K562 (cell line): Measurements from ENCODE around the gene NMRK1. TPM values are rescaled to one million over a fixed set of nuclear protein-coding genes. Genes with fewer than 3 reads are reported as not detected.

ENCODE experiments used
- ATAC-seq: fragments of 200-7000 bp; cut with Tn5 transposase; 3 replicates; pipeline ENCODE4 v1.9.1; 2020; ENCODE audit warnings: moderate library complexity
- BruUV-seq: library from RNA; stranded (reverse); fragments of 400-500 nt; replicated peaks from 2 replicates; lab custom pipeline; 2021; lab: Mats Ljungman, UMichigan
- CTCF ChIA-PET: fragments of 300-600 bp; formaldehyde crosslinking; extraction: SDS; loops from one replicate; lab custom pipeline; 2021; ENCODE audit warnings: low intra/inter-chr PET ratio; lab: Yijun Ruan, JAX
- POLR2A ChIA-PET: fragments of 300-600, 350-650 bp; sonication (Branson Sonifier 250); formaldehyde crosslinking; extraction: SDS; loops from one replicate; lab custom pipeline; 2021; ENCODE audit warnings: antibody characterized with exemption, inconsistent platforms; lab: Yijun Ruan, JAX
- DNase-seq, 4 experiments: peaks; one replicate each; pipeline versions ENCODE4 v3.0.0 to v3.0.0-alpha.2; 2011 to 2018; ENCODE audit warnings: low spot score in 3 of 4, mixed read lengths in 3 of 4; ENCODE audit errors: extremely low read depth in 1 of 4
- FAIRE-seq: peaks from 2 replicates; lab custom pipeline; 2011; peaks lifted over from hg19 to GRCh38; lab: Jason Lieb, UNC
- H2AFZ ChIP-seq: 2 replicates; pipeline ENCODE4 v1.6.0; 2011; ENCODE audit warnings: low read depth, low read length, control low read depth, inconsistent platforms
- H3K27ac ChIP-seq: fragments of 200-600 bp; 3 replicates; pipeline ENCODE4 v1.8.0; 2011; ENCODE audit warnings: low read depth, mild to moderate bottlenecking, control low read depth, inconsistent platforms, low read length, moderate library complexity, mixed read lengths; ENCODE audit errors: extremely low read depth
- H3K27me3 ChIP-seq, 2 experiments: fragments of 300-600 bp in 1 of 2; 2 replicates in 1 of 2; 3 replicates in 1 of 2; pipeline versions ENCODE4 v1.6.0 to v1.8.0; 2011; ENCODE audit warnings: inconsistent platforms in 2 of 2, low read length in 2 of 2, mild to moderate bottlenecking in 1 of 2, mixed read lengths in 1 of 2, moderate library complexity in 1 of 2; ENCODE audit not compliant: control insufficient read depth in 2 of 2, insufficient read depth in 2 of 2
- H3K36me3 ChIP-seq: fragments of 300-600 bp; 3 replicates; pipeline ENCODE4 v1.8.0; 2011; ENCODE audit warnings: mild to moderate bottlenecking, low read length, inconsistent platforms; ENCODE audit not compliant: control insufficient read depth, insufficient read depth
- H3K4me1 ChIP-seq, 2 experiments: fragments of 200-600 bp in 1 of 2; replicated peaks in 1 of 2; 2 replicates in 1 of 2; 3 replicates in 1 of 2; pipeline versions ENCODE4 v1.5.1 to v1.8.0; 2011; ENCODE audit warnings: inconsistent platforms in 2 of 2, low read length in 2 of 2, mild to moderate bottlenecking in 1 of 2, mixed read lengths in 1 of 2, moderate library complexity in 1 of 2; ENCODE audit not compliant: control insufficient read depth in 2 of 2, insufficient read depth in 2 of 2
- H3K4me2 ChIP-seq: 2 replicates; pipeline ENCODE4 v1.6.1; 2011; ENCODE audit warnings: low read length, control low read depth, inconsistent platforms, mixed read lengths; ENCODE audit not compliant: insufficient read depth
- H3K4me3 ChIP-seq: fragments of 200-600 bp; sonication (generic), shearing (Covaris generic); 2 replicates; pipeline ENCODE4 v1.5.1; 2016; ENCODE audit warnings: control low read depth, inconsistent platforms
- H3K79me2 ChIP-seq: fragments of 200-600 bp; 3 replicates; pipeline ENCODE4 v1.8.0; 2011; ENCODE audit warnings: low read length, inconsistent platforms; ENCODE audit not compliant: control insufficient read depth, insufficient read depth
- H3K9ac ChIP-seq, 2 experiments: 2 replicates each; pipeline versions ENCODE4 v1.6.0 to v1.6.1; 2011; ENCODE audit warnings: low read depth in 2 of 2, low read length in 2 of 2, control low read depth in 1 of 2, inconsistent platforms in 1 of 2, mild to moderate bottlenecking in 1 of 2, mixed read lengths in 1 of 2; ENCODE audit not compliant: insufficient read depth in 1 of 2
- H3K9me1 ChIP-seq: one replicate; pipeline ENCODE4 v1.6.0; 2011; ENCODE audit warnings: inconsistent platforms, mild to moderate bottlenecking, low read length, moderate library complexity; ENCODE audit not compliant: control insufficient read depth, insufficient read depth
- H3K9me3 ChIP-seq: replicated peaks from 2 replicates; pipeline ENCODE4 v1.5.1; 2011; ENCODE audit warnings: low read depth, low read length, inconsistent platforms; ENCODE audit not compliant: control insufficient read depth, insufficient read depth
- H4K20me1 ChIP-seq: replicated peaks from 2 replicates; pipeline ENCODE4 v1.6.1; 2011; ENCODE audit warnings: low read length, inconsistent platforms, mixed read lengths; ENCODE audit not compliant: control insufficient read depth, insufficient read depth
- EZH2 ChIP-seq: IDR thresholded peaks from 2 replicates; pipeline ENCODE4 v1.6.1; 2012; ENCODE audit warnings: low read depth, mild to moderate bottlenecking, inconsistent platforms, low read length, borderline replicate concordance
- FOXM1 ChIP-seq, 2 experiments: fragments of 450-650 bp in 1 of 2; sonication (generic) in 1 of 2; formaldehyde crosslinking in 1 of 2; IDR thresholded peaks; 2 replicates each; pipeline versions ENCODE4 v1.6.1 to v1.9.0; 2017 to 2022; ENCODE audit warnings: low read depth in 2 of 2, mild to moderate bottlenecking in 2 of 2, missing genetic modification reagents in 1 of 2, moderate library complexity in 1 of 2
- KDM2B ChIP-seq: fragments of 250-450 bp; sonication (Bioruptor Pico); IDR thresholded peaks from 2 replicates; pipeline ENCODE4 v1.8.0; 2021; ENCODE audit warnings: mild to moderate bottlenecking, moderate library complexity
- LARP7 ChIP-seq: fragments of 450-650 bp; IDR thresholded peaks from 2 replicates; pipeline ENCODE4 v1.6.1; 2016
- MCM3 ChIP-seq: fragments of 450-650 bp; IDR thresholded peaks from 2 replicates; pipeline ENCODE4 v1.6.1; 2016
- TEAD1 ChIP-seq, 2 experiments: fragments of 450-650 bp in 1 of 2; sonication (generic) in 1 of 2; formaldehyde crosslinking; IDR thresholded peaks; 2 replicates each; pipeline versions ENCODE4 v1.4.0 to v1.8.0; 2020 to 2022; ENCODE audit warnings: mild to moderate bottlenecking in 2 of 2, missing genetic modification reagents in 1 of 2
- TFAM ChIP-seq: fragments of 250-450 bp; sonication (Bioruptor Pico); conservative IDR thresholded peaks from 2 replicates; pipeline ENCODE4 v1.5.0; 2021; ENCODE audit warnings: mild to moderate bottlenecking, moderate library complexity
- ZNF41 ChIP-seq: fragments of 250-450 bp; sonication (Bioruptor Pico); conservative IDR thresholded peaks from 2 replicates; pipeline ENCODE4 v1.4.0; 2020; ENCODE audit warnings: mild to moderate bottlenecking
- ZNF780A ChIP-seq: fragments of 250-450 bp; sonication (Bioruptor Pico); IDR thresholded peaks from 2 replicates; pipeline ENCODE4 v1.5.0; 2021; ENCODE audit warnings: mild to moderate bottlenecking
- WGBS: fragments of 100-300 bp; shearing (Covaris generic); methylation state at CpG from one replicate; pipeline ENCODE4 v1.1.6; 2016; ENCODE audit warnings: low coverage, mixed read lengths; ENCODE audit not compliant: insufficient coverage; ENCODE audit errors: missing lambda C conversion rate; 5-methylcytosine and 5-hydroxymethylcytosine counted together
- in situ Hi-C: fragments of 300-500 bp; cut with MboI; formaldehyde crosslinking; loops from 4 replicates; pipeline ENCODE4 v1.15.0; 2018; ENCODE audit warnings: inconsistent platforms, mixed read lengths
- intact Hi-C: fragments of 100-400 bp; cut with micrococcal nuclease; formaldehyde crosslinking; loops from 2 replicates; pipeline ENCODE4 v1.14.2; 2022
- polyA plus RNA-seq, 8 experiments: library from polyadenylated mRNA; depleted of rRNA in 4 of 8; stranded (reverse) in 5 of 8; unstranded in 3 of 8; fragments of >200 nt; fragmentation: Nextera tagmentation in 2 of 8; fragmentation: Illumina TruSeq in 1 of 8; extraction: Ambion mirVana in 2 of 8; extraction: Trizol in 1 of 8; gene quantifications; 2 replicates each; pipeline versions ENCODE4 v1.2.1 to v1.2.3, GENCODE V29; 2011 to 2014; ENCODE audit warnings: inconsistent platforms in 1 of 8, missing spikeins in 1 of 8
- total RNA-seq, 7 experiments: library from RNA; depleted of rRNA in 6 of 7; stranded (reverse); fragments of >200 nt in 6 of 7; fragmentation: Illumina TruSeq in 2 of 7; extraction: Trizol in 2 of 7; gene quantifications; 2 replicates each; pipeline versions ENCODE4 v1.2.1 to v1.2.3, GENCODE V29; 2011 to 2021; ENCODE audit warnings: low replicate concordance in 1 of 7

Gene NMRK1
- total and polyA plus RNA-seq, 9 of the 15 experiments (the other 6 are each of a cell fraction or from before 2014, with no cell fraction given), result 1.1 to 3.5 (median 1.7) TPM

GRCh38 chr9:75128535-75128934, 40.6 kb upstream of the NMRK1 start:
- DNase-seq, result no peak
- CTCF ChIA-PET, result no interaction called here
- Histone ChIP-seq H3K4me1 (no peaks in the 10 kb centered on the region), H3K9ac (no peak overlapping the region), H3K27me3 (no peaks in the 10 kb centered on the region), H2AFZ (no peak overlapping the region), H3K9me1 (no peaks in the 10 kb centered on the region), H3K27ac (no peak overlapping the region), H3K4me2 (no peak overlapping the region), H3K9me3 (no peaks in the 10 kb centered on the region), H3K79me2 (no peaks in the 10 kb centered on the region), H3K36me3 (peaks cover 2% of the 10 kb centered on the region; the same call in 1 of the 3 replicates), H4K20me1 (no peaks in the 10 kb centered on the region), H3K4me3 (no peak overlapping the region)
- 93% methylated on average over 2 of the region's 2 CpGs for WGBS
- intact Hi-C loops, result no loop called here
- in situ Hi-C loops, result no loop called here
- BruUV-seq, result no TSS peak
- TF ChIP-seq MCM3, result no peak
- no peak for TF ChIP-seq EZH2
- TF ChIP-seq LARP7, result no peak
- TF ChIP-seq FOXM1 (IDR thresholded peaks at IDR 0.05; ENCODE audit: low read depth), result no peak
- TF ChIP-seq FOXM1 (CRISPR knock-in tag; IDR thresholded peaks at IDR 0.05; ENCODE audit: low read depth), result no peak
- TF ChIP-seq KDM2B (CRISPR knock-in tag), result no peak
- TF ChIP-seq ZNF41 (CRISPR knock-in tag), result no peak
- TF ChIP-seq TEAD1 (CRISPR knock-in tag; IDR thresholded peaks at IDR 0.05), result no peak
- no peak for TF ChIP-seq ZNF780A (CRISPR knock-in tag)
- no peak for TF ChIP-seq TFAM
- POLR2A ChIA-PET, result no interaction called here
- ATAC-seq, result no peak
- no peak for FAIRE-seq
